Psoas muscle (tissue), 8 donors: ENCODE data around the gene FAM83G. TPM values are rescaled to one million over a fixed set of nuclear protein-coding genes. Genes with fewer than 3 reads are reported as not detected.
A peak's percentile ranks its signal among the peaks of the same experiment; 100 is the strongest.

Experiments used
- ATAC-seq, 4 donors: fragments of 200-7000 bp; cut with Tn5 transposase; one replicate each; pipeline ENCODE4 v1.9.1; 2020; ENCODE audit warnings: moderate library complexity in 3 of 4, mild to moderate bottlenecking in 2 of 4
- DNase-seq, 2 donors: peaks; one replicate each; pipeline ENCODE4 v3.0.0-alpha.2; 2020
- H3K27ac ChIP-seq: fragments of 200-600 bp; one replicate; pipeline ENCODE4 v1.8.0; 2022
- H3K27me3 ChIP-seq, 3 donors: fragments of 200-600 bp in 1 of 3; one replicate each; pipeline versions ENCODE4 v1.6.1 to v1.8.0; 2013 to 2022; ENCODE audit warnings: low read length in 2 of 3, mild to moderate bottlenecking in 2 of 3, moderate library complexity in 1 of 3; ENCODE audit not compliant: insufficient read depth in 3 of 3
- H3K36me3 ChIP-seq, 2 donors: fragments of 200-600 bp in 1 of 2; one replicate each; pipeline versions ENCODE4 v1.6.1 to v1.8.0; 2013 to 2022; ENCODE audit warnings: low read depth in 1 of 2, mild to moderate bottlenecking in 1 of 2, moderate library complexity in 1 of 2; ENCODE audit not compliant: insufficient read depth in 1 of 2
- H3K4me1 ChIP-seq: fragments of 200-600 bp; one replicate; pipeline ENCODE4 v1.8.0; 2022
- H3K4me3 ChIP-seq: fragments of 200-600 bp; one replicate; pipeline ENCODE4 v1.8.0; 2022; ENCODE audit warnings: mild to moderate bottlenecking
- H3K9me3 ChIP-seq: fragments of 200-600 bp; one replicate; pipeline ENCODE4 v1.8.0; 2022
- CTCF ChIP-seq: fragments of 200-600 bp; IDR thresholded peaks from one replicate; pipeline ENCODE4 v1.8.0; 2022; ENCODE audit warnings: antibody characterized with exemption
- WGBS, 3 donors: extraction: QIAGEN DNeasy Blood & Tissue Kit; methylation state at CpG; one replicate each; pipeline versions ENCODE4 v1.1.6 to v1.1.7; 2013; 5-methylcytosine and 5-hydroxymethylcytosine counted together
- intact Hi-C, 2 donors: fragments of 100-400 bp; cut with DNase I; formaldehyde crosslinking; loops; one replicate each; pipeline versions ENCODE4 v1.11.0 to v1.14.2; 2022
- polyA plus RNA-seq, 3 donors: library from polyadenylated mRNA; stranded (reverse); fragments of 200-250 nt; gene quantifications; one replicate each; pipeline ENCODE4 v1.2.3, GENCODE V29; 2013
- total RNA-seq, 4 donors: library from RNA; stranded (reverse); fragmentation: NEBNext Ultra II Directional in 2 of 4; extraction: Animal tissue kit (Norgen Biotek cat#: 25700) in 2 of 4; gene quantifications; one replicate each; pipeline versions ENCODE4 v1.2.1 to v1.2.4, GENCODE V29; 2021 to 2023
- donor health status: healthy with polysubstance abuse.
- donor health status: DM: no; HTN: no; CAD: no; lungs with moderate emphysema.
- donor health status: Bipolar disorder and iron deficiency.
- donor health status: healthy.
- donor health status: DM: yes; HTN: yes; CAD: no.
- donor health status: DM: no; HTN: no; CAD: no.
- donor health status: DM: no; HTN: no; CAD: no.
- donor health status: DM: yes; HTN: yes; CAD: no.

The FAM83G gene
- total and polyA plus RNA-seq, 7 donors = 7.0 to 65.6 (median 9.2) TPM

- H3K27ac ChIP-seq = no peak overlapping the region
- 91 to 96% (median 95%) methylated on average over 14 of the region's 14 CpGs for WGBS, 3 donors
- peaks cover 0 to 26% (median 7%) of the 10 kb centered on the region in 3 donors for H3K27me3 ChIP-seq
- TF ChIP-seq CTCF = no peak
- H3K36me3 ChIP-seq = no peaks in the 10 kb centered on the region
- ATAC-seq (no peak), DNase-seq (no peak)
- H3K4me1 ChIP-seq = no peaks in the 10 kb centered on the region
- H3K9me3 ChIP-seq = no peaks in the 10 kb centered on the region
- intact Hi-C loops = no loop called here
- no peak overlapping the region for H3K4me3 ChIP-seq
Measured at GRCh38 chr17:18953231-18953728, 51.3 kb downstream of the FAM83G start.

GRCh38 chr17:18951941-18952842 is 52.4 kb downstream of the FAM83G start, which contains the start of gene SLC5A10:
TSS of gene SLC5A10 (plus strand) at chr17:18952165. CDS start at chr17:18952206, 41 bp downstream.
- H3K36me3 ChIP-seq = no peaks in the 10 kb centered on the region
- DNase-seq (no peak), ATAC-seq (no peak)
- intact Hi-C loops = no loop called here
- WGBS, 3 donors = 81 to 90% (median 89%) methylated on average over 16 to 17 of the region's 17 CpGs
- no peak for TF ChIP-seq CTCF
- H3K4me3 ChIP-seq = no peak within 1 kb of the TSS
- no peaks in the 10 kb centered on the region for H3K4me1 ChIP-seq
- H3K9me3 ChIP-seq = no peaks in the 10 kb centered on the region
- no peak within 1 kb of the TSS for H3K27ac ChIP-seq
- H3K27me3 ChIP-seq = peaks cover 0 to 26% (median 7%) of the 10 kb centered on the region in 3 donors

GRCh38 chr17:18950944-18951905 is 53.3 kb downstream of the FAM83G start:
- no peak overlapping the region for H3K27ac ChIP-seq
- no peaks in the 10 kb centered on the region for H3K36me3 ChIP-seq
- no peak for TF ChIP-seq CTCF
- ATAC-seq (peak in 2 of 4 donors; percentile 21 to 28), DNase-seq (no peak)
- WGBS, 3 donors = 34 to 49% (median 36%) methylated on average over 34 of the region's 34 CpGs
- H3K4me3 ChIP-seq = no peak overlapping the region
- no peaks in the 10 kb centered on the region for H3K9me3 ChIP-seq
- H3K4me1 ChIP-seq = no peaks in the 10 kb centered on the region
- peaks cover 0 to 30% (median 7%) of the 10 kb centered on the region in 3 donors for H3K27me3 ChIP-seq
- intact Hi-C loops = no loop called here

- DNase-seq = no peak
- WGBS, 3 donors = 70 to 72% (median 70%) methylated on average over 4 of the region's 4 CpGs
- Histone ChIP-seq H3K4me1 (no peaks in the 10 kb centered on the region), H3K4me3 (no peak overlapping the region), H3K27me3 (peaks cover 0 to 35% (median 7%) of the 10 kb centered on the region in 3 donors), H3K9me3 (no peaks in the 10 kb centered on the region), H3K27ac (no peak overlapping the region), H3K36me3 (no peaks in the 10 kb centered on the region)
- no peak for TF ChIP-seq CTCF
- no peak for ATAC-seq
- intact Hi-C loops = no loop called here
Measured at GRCh38 chr17:18950346-18950745, 54.2 kb downstream of the FAM83G start.
